DOHH2 (cell line): ENCODE measurements around the gene TSC22D4.

Experiments
- H3F3A ChIP-seq: fragments of 200-600 bp; sonication (generic), shearing (Covaris generic); 2 replicates; pipeline ENCODE4 v1.6.0; 2016; ENCODE audit warnings: antibody characterized with exemption, mild to moderate bottlenecking; ENCODE audit not compliant: control insufficient read depth, insufficient read depth
- H3K27ac ChIP-seq: fragments of 200-600 bp; sonication (generic); 2 replicates; pipeline ENCODE4 v1.5.1; 2014; ENCODE audit warnings: low read depth, mild to moderate bottlenecking, low read length, moderate library complexity
- H3K27me3 ChIP-seq: fragments of 200-600 bp; sonication (generic); 2 replicates; pipeline ENCODE4 v1.6.1; 2014; ENCODE audit warnings: mild to moderate bottlenecking, low read length, mixed read lengths; ENCODE audit not compliant: control insufficient read depth
- H3K36me3 ChIP-seq: fragments of 200-600 bp; sonication (generic); 2 replicates; pipeline ENCODE4 v1.6.1; 2014; ENCODE audit warnings: mild to moderate bottlenecking, low read length, moderate library complexity, mixed read lengths; ENCODE audit not compliant: control insufficient read depth
- H3K4me1 ChIP-seq: fragments of 200-600 bp; sonication (generic); 2 replicates; pipeline ENCODE4 v1.6.1; 2014; ENCODE audit warnings: mild to moderate bottlenecking, low read length, mixed read lengths; ENCODE audit not compliant: control insufficient read depth
- H3K4me2 ChIP-seq: fragments of 200-600 bp; sonication (generic); 2 replicates; pipeline ENCODE4 v1.6.0; 2014; ENCODE audit warnings: mild to moderate bottlenecking, low read length, moderate library complexity
- H3K4me3 ChIP-seq: fragments of 200-600 bp; sonication (generic); 2 replicates; pipeline ENCODE4 v1.5.1; 2014; ENCODE audit warnings: mild to moderate bottlenecking, low read length, mixed read lengths
- H3K79me2 ChIP-seq: fragments of 200-600 bp; sonication (generic); 2 replicates; pipeline ENCODE4 v1.6.1; 2014; ENCODE audit warnings: mild to moderate bottlenecking, low read length, mixed read lengths; ENCODE audit not compliant: control insufficient read depth
- H3K9me2 ChIP-seq: fragments of 200-600 bp; sonication (generic); replicated peaks from 2 replicates; pipeline ENCODE4 v1.6.1; 2014; ENCODE audit warnings: mild to moderate bottlenecking, low read length, mixed read lengths; ENCODE audit not compliant: control insufficient read depth
- H3K9me3 ChIP-seq: fragments of 200-600 bp; sonication (generic); 2 replicates; pipeline ENCODE4 v1.6.1; 2014; ENCODE audit warnings: antibody characterized with exemption, low read length, mixed read lengths; ENCODE audit not compliant: control insufficient read depth, insufficient read depth
- H4K20me1 ChIP-seq: fragments of 200-600 bp; sonication (generic); 2 replicates; pipeline ENCODE4 v1.6.0; 2014; ENCODE audit warnings: low read depth, mild to moderate bottlenecking, antibody characterized with exemption, low read length, moderate library complexity; ENCODE audit not compliant: control insufficient read depth, insufficient read depth
- CTCF ChIP-seq: fragments of 200-600 bp; sonication (generic); IDR thresholded peaks from one replicate; pipeline ENCODE4 v1.5.1; 2014; ENCODE audit warnings: antibody characterized with exemption, mild to moderate bottlenecking, low read depth, low read length; ENCODE audit not compliant: poor library complexity, severe bottlenecking
- EZH2phosphoT487 ChIP-seq: fragments of 200-600 bp; sonication (generic); IDR thresholded peaks from 2 replicates; pipeline ENCODE4 v1.6.1; 2017; ENCODE audit warnings: borderline replicate concordance, mild to moderate bottlenecking, antibody characterized with exemption, low read length, moderate library complexity, mixed read lengths

Gene TSC22D4

GRCh38 chr7:100516135-100516812, 37.3 kb upstream of the TSC22D4 start:
- Histone ChIP-seq H3K4me2 (peak overlapping the region; percentile 46), H3K27ac (peak overlapping the region; percentile 28; the same call in 1 of the 2 replicates), H3K36me3 (no peaks in the 10 kb centered on the region), H3K27me3 (peaks cover 9% of the 10 kb centered on the region; the same call in 1 of the 2 replicates), H3K4me1 (peaks cover 22% of the 10 kb centered on the region), H3K9me3 (no peaks in the 10 kb centered on the region), H3F3A (0 out of 2 replicates have a peak, but pooled peaks cover 5% of the 10 kb centered on the region), H3K4me3 (peak overlapping the region; percentile 41), H3K9me2 (no peaks in the 10 kb centered on the region), H4K20me1 (no peaks in the 10 kb centered on the region), H3K79me2 (no peaks in the 10 kb centered on the region)
- no peak for TF ChIP-seq EZH2phosphoT487
- TF ChIP-seq CTCF, result no peak

DNA sequence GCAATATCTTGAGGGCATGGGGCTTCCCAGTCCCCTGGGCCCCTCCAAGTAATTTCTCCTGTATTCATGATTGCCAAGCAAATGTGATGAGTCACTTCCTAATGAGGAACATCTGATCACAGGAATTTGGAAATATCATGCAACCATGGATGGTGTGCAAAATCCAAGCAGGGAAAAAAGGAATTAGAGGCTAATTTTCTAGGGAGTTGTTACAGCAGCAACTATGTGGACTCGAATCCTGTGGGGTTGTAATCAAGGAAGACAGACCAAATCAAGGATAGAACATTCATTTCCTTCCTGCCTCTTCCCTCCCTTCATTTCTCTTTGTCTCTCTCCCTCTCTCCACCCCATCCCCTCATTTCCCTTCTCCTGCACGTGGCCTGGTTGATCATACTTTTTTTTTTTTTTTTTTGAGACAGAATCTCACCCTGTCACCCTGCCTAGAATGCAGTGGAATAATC, 36.1 kb upstream of the TSC22D4 start:
- Histone ChIP-seq H3K9me2 (no peaks in the 10 kb centered on the region), H3K36me3 (no peaks in the 10 kb centered on the region), H3K4me1 (peaks cover 22% of the 10 kb centered on the region), H4K20me1 (no peaks in the 10 kb centered on the region), H3K79me2 (no peaks in the 10 kb centered on the region), H3K4me3 (no peak overlapping the region), H3F3A (0 out of 2 replicates have a peak, but pooled peaks cover 2% of the 10 kb centered on the region), H3K9me3 (no peaks in the 10 kb centered on the region), H3K27me3 (peaks cover 14% of the 10 kb centered on the region), H3K27ac (no peak overlapping the region), H3K4me2 (peak overlapping the region; percentile 3; the same call in 1 of the 2 replicates)
- TF ChIP-seq CTCF (no peak), EZH2phosphoT487 (no peak)

DNA sequence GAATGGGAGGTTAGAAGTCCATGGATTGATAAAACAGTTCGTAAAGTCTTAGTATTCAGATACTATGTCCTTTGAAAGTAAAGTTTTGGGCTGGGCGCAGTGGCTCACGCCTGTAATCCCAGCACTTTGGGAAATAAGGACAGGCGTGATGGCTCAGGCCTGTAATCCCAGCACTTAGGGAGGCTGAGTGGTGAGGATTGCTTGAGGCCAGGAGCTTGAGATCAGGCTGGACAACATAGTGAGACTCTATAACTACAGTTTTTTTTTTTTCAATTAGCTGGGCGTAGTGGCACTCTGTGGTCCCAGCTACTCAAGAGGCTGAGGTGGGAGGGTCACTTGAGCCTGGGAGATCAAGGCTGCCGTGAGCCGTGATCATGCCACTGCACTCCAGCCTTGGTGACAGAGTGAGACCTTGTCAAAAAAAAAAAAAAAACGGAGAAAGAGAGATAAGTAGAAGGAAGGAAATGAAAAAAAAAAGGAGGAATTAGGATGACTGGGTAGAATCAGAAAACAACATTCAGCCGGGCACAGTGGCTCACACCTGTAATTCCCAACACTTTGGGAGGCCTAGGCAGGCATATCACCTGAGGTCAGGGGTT, 34.3 kb upstream of the TSC22D4 start:
- no peaks in the 10 kb centered on the region for H3K9me3 ChIP-seq
- no peak overlapping the region for H3K4me2 ChIP-seq
- H3K4me3 ChIP-seq, result no peak overlapping the region
- H4K20me1 ChIP-seq, result no peaks in the 10 kb centered on the region
- no peaks in the 10 kb centered on the region for H3K79me2 ChIP-seq
- H3K27ac ChIP-seq, result no peak overlapping the region
- H3K36me3 ChIP-seq, result no peaks in the 10 kb centered on the region
- no peaks in the 10 kb centered on the region for H3K9me2 ChIP-seq
- peaks cover 18% of the 10 kb centered on the region for H3K27me3 ChIP-seq
- 0 out of 2 replicates have a peak, but pooled peaks cover 2% of the 10 kb centered on the region for H3F3A ChIP-seq
- no peak for TF ChIP-seq CTCF
- TF ChIP-seq EZH2phosphoT487, result no peak
- H3K4me1 ChIP-seq, result peaks cover 22% of the 10 kb centered on the region
